Measurements from ENCODE around the gene VDAC1.
"Not testable (repeated sequence)": the region's sequence is repeated elsewhere in the genome, so short reads cannot be mapped to it uniquely, and the experiment has no call there.

Gene VDAC1

GRCh38 chr5:133938039-133938821, 66.5 kb downstream of the VDAC1 start:
- no peak for DNase-seq

- not testable (repeated sequence) for DNase-seq
Observed at GRCh38 chr5:133937628-133938027, 67.1 kb downstream of the VDAC1 start.

GRCh38 chr5:133936651-133937015, 68.1 kb downstream of the VDAC1 start:
- no peak for DNase-seq

- DNase-seq: not testable (repeated sequence)
Observed at GRCh38 chr5:133935991-133936650, 68.7 kb downstream of the VDAC1 start.

- DNase-seq: no peak
Observed at GRCh38 chr5:133935667-133935940, 69.2 kb downstream of the VDAC1 start.

- DNase-seq: peak; percentile 22
Observed at GRCh38 chr5:133934822-133935666, 69.7 kb downstream of the VDAC1 start.

GRCh38 chr5:133934311-133934710, 70.5 kb downstream of the VDAC1 start:
- no peak for DNase-seq

- DNase-seq: no peak
Observed at GRCh38 chr5:133933670-133934295, 71.0 kb downstream of the VDAC1 start.

- no peak for DNase-seq
Observed at GRCh38 chr5:133933169-133933509, 71.6 kb downstream of the VDAC1 start.

GRCh38 chr5:133932441-133933168, 72.2 kb downstream of the VDAC1 start:
- DNase-seq: no peak

- no peak for DNase-seq
Observed at GRCh38 chr5:133931546-133931945, 73.2 kb downstream of the VDAC1 start.

- no peak for DNase-seq
Observed at GRCh38 chr5:133930813-133931090, 74.0 kb downstream of the VDAC1 start.

GRCh38 chr5:133930061-133930812, 74.5 kb downstream of the VDAC1 start:
- DNase-seq: no peak

- no peak for DNase-seq
Observed at GRCh38 chr5:133928587-133929393, 76.0 kb downstream of the VDAC1 start.

GRCh38 chr5:133927300-133928180, 77.2 kb downstream of the VDAC1 start:
- DNase-seq: no peak

GRCh38 chr5:133926489-133927299, 78.1 kb downstream of the VDAC1 start:
- no peak for DNase-seq

GRCh38 chr5:133925866-133926488, 78.8 kb downstream of the VDAC1 start:
- DNase-seq: no peak

- no peak for DNase-seq
Observed at GRCh38 chr5:133925269-133925668, 79.5 kb downstream of the VDAC1 start.
